Measurements from ENCODE around the gene TFF1. TPM values are rescaled to one million over a fixed set of nuclear protein-coding genes. Genes with fewer than 3 reads are reported as not detected.

TFF1 gene
- total RNA-seq, 1 donor from 2014 or later: not detected

GRCh38 chr21:42376338-42376982 is 10.1 kb upstream of the TFF1 start:
- POLR2A ChIA-PET: no interaction called here
- H3K27me3 Mint-ChIP-seq: peaks cover 15% of the 10 kb centered on the region
- no peak for TF ChIP-seq CTCF (IDR thresholded peaks at IDR 0.05)
- H3K9me3 Mint-ChIP-seq: peaks cover under 1% of the 10 kb centered on the region
- CTCF ChIA-PET: no interaction called here
- no peak overlapping the region for H3K4me3 Mint-ChIP-seq
- DNase-seq (no peak), ATAC-seq (ENCODE audit: low read depth) (no peak)
- intact Hi-C loops (cut with micrococcal nuclease): no loop called here
- H3K4me1 Mint-ChIP-seq: peaks cover 10% of the 10 kb centered on the region
- H3K27ac Mint-ChIP-seq: no peak overlapping the region
- H3K36me3 Mint-ChIP-seq (ENCODE audit: low read depth): peaks cover under 1% of the 10 kb centered on the region

GRCh38 chr21:42375966-42376337 is 9.6 kb upstream of the TFF1 start:
- Mint-ChIP-seq H3K27me3 (peaks cover 20% of the 10 kb centered on the region), H3K9me3 (no peaks in the 10 kb centered on the region), H3K36me3 (ENCODE audit: low read depth) (no peaks in the 10 kb centered on the region), H3K4me3 (no peak overlapping the region), H3K27ac (no peak overlapping the region), H3K4me1 (peaks cover 10% of the 10 kb centered on the region)
- ChIA-PET POLR2A (no interaction called here), CTCF (no interaction called here)
- no peak for ATAC-seq (ENCODE audit: low read depth)
- intact Hi-C loops (cut with micrococcal nuclease): no loop called here
- no peak for TF ChIP-seq CTCF (IDR thresholded peaks at IDR 0.05)
- DNase-seq: no peak

GRCh38 chr21:42375506-42375905 is 9.2 kb upstream of the TFF1 start:
- CTCF ChIA-PET: no interaction called here
- DNase-seq (no peak), ATAC-seq (ENCODE audit: low read depth) (no peak)
- no peak for TF ChIP-seq CTCF (IDR thresholded peaks at IDR 0.05)
- Mint-ChIP-seq H3K27me3 (peaks cover 20% of the 10 kb centered on the region), H3K36me3 (ENCODE audit: low read depth) (no peaks in the 10 kb centered on the region), H3K9me3 (no peaks in the 10 kb centered on the region), H3K4me3 (no peak overlapping the region), H3K4me1 (peaks cover 10% of the 10 kb centered on the region), H3K27ac (no peak overlapping the region)
- intact Hi-C loops (cut with micrococcal nuclease): no loop called here
- POLR2A ChIA-PET: no interaction called here

- Mint-ChIP-seq H3K4me1 (peaks cover 8% of the 10 kb centered on the region), H3K9me3 (no peaks in the 10 kb centered on the region), H3K27me3 (peaks cover 20% of the 10 kb centered on the region), H3K36me3 (ENCODE audit: low read depth) (no peaks in the 10 kb centered on the region), H3K27ac (no peak overlapping the region), H3K4me3 (no peak overlapping the region)
- ATAC-seq (ENCODE audit: low read depth) (no peak), DNase-seq (no peak)
- intact Hi-C loops (cut with micrococcal nuclease): no loop called here
- ChIA-PET CTCF (no interaction called here), POLR2A (no interaction called here)
- TF ChIP-seq CTCF (IDR thresholded peaks at IDR 0.05): no peak
These were observed 8.6 kb upstream of the TFF1 start for GRCh38 chr21:42374864-42375499.

- ATAC-seq (ENCODE audit: low read depth) (no peak), DNase-seq (no peak)
- Mint-ChIP-seq H3K27me3 (peaks cover 20% of the 10 kb centered on the region), H3K4me3 (no peak overlapping the region), H3K27ac (no peak overlapping the region), H3K9me3 (no peaks in the 10 kb centered on the region), H3K36me3 (ENCODE audit: low read depth) (no peaks in the 10 kb centered on the region), H3K4me1 (peaks cover 3% of the 10 kb centered on the region)
- ChIA-PET POLR2A (no interaction called here), CTCF (no interaction called here)
- TF ChIP-seq CTCF (IDR thresholded peaks at IDR 0.05): no peak
- intact Hi-C loops (cut with micrococcal nuclease): no loop called here
These were observed 8.1 kb upstream of the TFF1 start for GRCh38 chr21:42374457-42374856.

Data from activated B cell treated with CpG ODN at 0.5 μM for 24 hours (primary cell).